GM12864 (cell line): ENCODE measurements around the gene SLA2.

Source experiments
- DNase-seq: peaks from one replicate; pipeline ENCODE4 v3.0.0-alpha.2; 2011; ENCODE audit warnings: low read depth
- H3K4me3 ChIP-seq: 2 replicates; pipeline ENCODE4 v1.5.1; 2011; ENCODE audit warnings: mild to moderate bottlenecking, low read depth, low read length, control low read depth
- TF ChIP-seq, protein P1 (sequence below): IDR thresholded peaks from 2 replicates; pipeline ENCODE4 v1.5.1; 2011; ENCODE audit warnings: low read depth, mild to moderate bottlenecking, moderate library complexity, low read length, control low read depth, inconsistent platforms; ENCODE audit errors: missing control alignments

SLA2 gene

DNA sequence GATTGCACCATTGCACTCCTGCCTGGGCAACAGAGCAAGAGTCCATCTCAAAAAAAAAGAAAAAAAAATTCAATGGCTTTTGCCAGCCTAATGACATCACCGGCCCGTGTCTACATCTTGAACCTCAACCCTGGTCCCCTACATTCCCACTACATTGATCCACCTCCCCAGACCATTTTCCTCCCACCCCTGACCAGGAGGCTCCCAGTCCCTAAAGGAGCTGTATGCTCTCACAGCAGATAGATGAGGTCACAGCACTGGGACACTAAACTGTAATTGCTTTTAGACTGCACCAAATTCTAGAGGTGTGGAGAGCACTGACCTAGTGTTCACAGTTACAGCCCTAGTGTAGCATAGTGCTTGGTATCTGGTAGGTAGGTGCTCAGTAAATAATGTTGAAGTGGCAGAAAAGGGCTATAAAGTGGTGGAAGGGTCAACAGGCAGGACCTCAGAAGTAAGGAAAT, 61.9 kb downstream of the SLA2 start:
- DNase-seq = no peak
- no peak overlapping the region for H3K4me3 ChIP-seq
- TF ChIP-seq, protein P1, sequence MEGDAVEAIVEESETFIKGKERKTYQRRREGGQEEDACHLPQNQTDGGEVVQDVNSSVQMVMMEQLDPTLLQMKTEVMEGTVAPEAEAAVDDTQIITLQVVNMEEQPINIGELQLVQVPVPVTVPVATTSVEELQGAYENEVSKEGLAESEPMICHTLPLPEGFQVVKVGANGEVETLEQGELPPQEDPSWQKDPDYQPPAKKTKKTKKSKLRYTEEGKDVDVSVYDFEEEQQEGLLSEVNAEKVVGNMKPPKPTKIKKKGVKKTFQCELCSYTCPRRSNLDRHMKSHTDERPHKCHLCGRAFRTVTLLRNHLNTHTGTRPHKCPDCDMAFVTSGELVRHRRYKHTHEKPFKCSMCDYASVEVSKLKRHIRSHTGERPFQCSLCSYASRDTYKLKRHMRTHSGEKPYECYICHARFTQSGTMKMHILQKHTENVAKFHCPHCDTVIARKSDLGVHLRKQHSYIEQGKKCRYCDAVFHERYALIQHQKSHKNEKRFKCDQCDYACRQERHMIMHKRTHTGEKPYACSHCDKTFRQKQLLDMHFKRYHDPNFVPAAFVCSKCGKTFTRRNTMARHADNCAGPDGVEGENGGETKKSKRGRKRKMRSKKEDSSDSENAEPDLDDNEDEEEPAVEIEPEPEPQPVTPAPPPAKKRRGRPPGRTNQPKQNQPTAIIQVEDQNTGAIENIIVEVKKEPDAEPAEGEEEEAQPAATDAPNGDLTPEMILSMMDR = no peak

GRCh38 chr20:36582821-36583220, 63.2 kb downstream of the SLA2 start:
- no peak for DNase-seq
- TF ChIP-seq, protein P1 = no peak
- H3K4me3 ChIP-seq = no peak overlapping the region

DNA sequence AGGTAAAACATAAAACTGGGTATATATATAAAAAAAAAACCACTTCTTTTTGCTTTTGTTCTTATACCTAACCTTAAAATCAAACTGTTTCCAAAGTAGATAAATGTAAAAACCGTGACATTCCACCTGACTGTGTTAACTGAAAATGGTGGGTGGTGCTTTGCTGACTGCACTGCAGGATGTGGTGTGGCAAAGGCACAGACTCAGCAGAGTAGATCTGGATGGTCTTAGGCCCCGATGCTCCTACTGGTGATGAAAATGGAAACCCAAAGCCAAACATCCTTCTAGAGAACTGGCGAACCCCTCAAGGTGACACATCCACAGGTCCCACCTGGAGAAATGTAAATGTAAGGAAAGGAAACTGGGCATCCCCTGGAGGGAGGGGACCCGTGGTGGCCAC, 63.7 kb downstream of the SLA2 start:
- no peak for DNase-seq
- TF ChIP-seq, protein P1 = no peak
- no peak overlapping the region for H3K4me3 ChIP-seq

DNA sequence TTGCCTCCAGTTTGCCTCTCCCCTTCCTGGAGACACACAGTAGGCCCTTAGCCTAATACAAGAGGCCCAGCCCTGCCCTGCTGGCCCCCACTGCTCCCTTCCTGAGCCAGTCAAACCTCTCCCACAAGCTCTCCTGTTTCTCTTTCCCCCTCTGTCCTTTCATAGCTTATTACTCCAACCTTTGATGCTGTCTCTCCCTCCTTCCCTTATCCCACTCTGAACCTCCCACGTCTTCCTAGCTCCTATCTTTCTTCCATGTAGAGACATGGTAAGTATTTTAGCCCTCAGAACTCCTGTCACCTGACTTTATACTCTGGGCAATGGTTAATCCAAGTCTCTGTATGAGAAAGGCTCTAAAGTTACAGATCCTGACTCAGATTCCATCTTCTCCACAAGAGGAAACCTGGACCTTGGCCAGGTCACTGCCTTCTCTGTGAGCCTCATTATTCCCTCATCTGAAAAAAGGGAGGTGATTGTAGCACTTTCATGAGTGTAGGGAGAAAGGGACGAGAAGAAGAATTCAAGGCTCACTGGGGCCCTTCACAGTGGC, 65.9 kb downstream of the SLA2 start:
- no peak overlapping the region for H3K4me3 ChIP-seq
- no peak for DNase-seq
- TF ChIP-seq, protein P1 = no peak

GRCh38 chr20:36578356-36579041, 67.5 kb downstream of the SLA2 start:
- H3K4me3 ChIP-seq = no peak overlapping the region
- no peak for DNase-seq
- TF ChIP-seq, protein P1 = no peak

GRCh38 chr20:36576081-36576445, 69.9 kb downstream of the SLA2 start:
- TF ChIP-seq, protein P1 = no peak
- no peak for DNase-seq
- no peak overlapping the region for H3K4me3 ChIP-seq
